H9 (cell line): Measurements from ENCODE around the gene BRWD1. TPM values are rescaled to one million over a fixed set of nuclear protein-coding genes. Genes with fewer than 3 reads are reported as not detected.

ENCODE experiments used
- DNase-seq: peaks from one replicate; pipeline ENCODE4 v3.0.0-alpha.2; 2017
- H2AFZ ChIP-seq: one replicate; pipeline ENCODE4 v1.6.1; 2013; ENCODE audit warnings: mild to moderate bottlenecking, low read length, control low read depth, moderate library complexity
- H2AK5ac ChIP-seq: 2 replicates; pipeline ENCODE4 v1.6.1; 2013; ENCODE audit warnings: low read length, control low read depth, mixed read lengths; ENCODE audit not compliant: insufficient read length
- H2BK120ac ChIP-seq: one replicate; pipeline ENCODE4 v1.6.1; 2013; ENCODE audit warnings: low read depth, mild to moderate bottlenecking, low read length, control low read depth, inconsistent platforms; ENCODE audit not compliant: poor library complexity, severe bottlenecking
- H2BK12ac ChIP-seq: 2 replicates; pipeline ENCODE4 v1.6.1; 2013; ENCODE audit warnings: low read length, control low read depth, mixed read lengths, low read depth; ENCODE audit not compliant: insufficient read length
- H2BK15ac ChIP-seq: 2 replicates; pipeline ENCODE4 v1.6.1; 2013; ENCODE audit warnings: low read depth, low read length, control low read depth
- H2BK20ac ChIP-seq: one replicate; pipeline ENCODE4 v1.6.1; 2013; ENCODE audit warnings: low read depth, mild to moderate bottlenecking, low read length, control low read depth, inconsistent platforms; ENCODE audit not compliant: poor library complexity, severe bottlenecking
- H2BK5ac ChIP-seq: 2 replicates; pipeline ENCODE4 v1.6.1; 2013; ENCODE audit warnings: low read length, control low read depth, mixed read lengths; ENCODE audit not compliant: insufficient read length
- H3K14ac ChIP-seq: 2 replicates; pipeline ENCODE4 v1.6.1; 2013; ENCODE audit warnings: low read length, control low read depth; ENCODE audit not compliant: insufficient read depth
- H3K18ac ChIP-seq: 2 replicates; pipeline ENCODE4 v1.6.1; 2013; ENCODE audit warnings: low read depth, mild to moderate bottlenecking, mixed read lengths, low read length, control low read depth; ENCODE audit not compliant: insufficient read length
- H3K23ac ChIP-seq: 2 replicates; pipeline ENCODE4 v1.6.1; 2013; ENCODE audit warnings: low read length, control low read depth, mixed read lengths, low read depth; ENCODE audit not compliant: insufficient read length
- H3K23me2 ChIP-seq: 2 replicates; pipeline ENCODE4 v1.6.1; 2013; ENCODE audit warnings: low read depth, mild to moderate bottlenecking, mixed read lengths, low read length, control low read depth; ENCODE audit not compliant: insufficient read length, poor library complexity, severe bottlenecking
- H3K27ac ChIP-seq: 2 replicates; pipeline ENCODE4 v1.5.1; 2013; ENCODE audit warnings: low read length, control low read depth, mixed read lengths, low read depth; ENCODE audit not compliant: insufficient read length
- H3K27me3 ChIP-seq: 2 replicates; pipeline ENCODE4 v1.6.1; 2013; ENCODE audit warnings: low read length, control low read depth, inconsistent platforms; ENCODE audit not compliant: insufficient read depth
- H3K4ac ChIP-seq: 2 replicates; pipeline ENCODE4 v1.6.1; 2013; ENCODE audit warnings: low read depth, mild to moderate bottlenecking, control low read depth, inconsistent platforms, low read length, moderate library complexity
- H3K4me1 ChIP-seq: 2 replicates; pipeline ENCODE4 v1.6.1; 2013; ENCODE audit warnings: low read length, control low read depth, inconsistent platforms; ENCODE audit not compliant: insufficient read depth
- H3K4me2 ChIP-seq: 2 replicates; pipeline ENCODE4 v1.6.1; 2013; ENCODE audit warnings: low read length, control low read depth, mixed read lengths; ENCODE audit not compliant: insufficient read length, insufficient read depth
- H3K56ac ChIP-seq: 2 replicates; pipeline ENCODE4 v1.6.1; 2013; ENCODE audit warnings: low read depth, mild to moderate bottlenecking, mixed read lengths, low read length, control low read depth; ENCODE audit not compliant: insufficient read length
- H3K79me1 ChIP-seq: 2 replicates; pipeline ENCODE4 v1.6.1; 2013; ENCODE audit warnings: low read depth, mild to moderate bottlenecking, moderate library complexity, low read length, control low read depth, inconsistent platforms; ENCODE audit not compliant: insufficient read depth, poor library complexity, severe bottlenecking
- H3K79me2 ChIP-seq: 2 replicates; pipeline ENCODE4 v1.6.1; 2013; ENCODE audit warnings: low read length, control low read depth, inconsistent platforms; ENCODE audit not compliant: insufficient read depth
- H3K9ac ChIP-seq: 2 replicates; pipeline ENCODE4 v1.6.1; 2013; ENCODE audit warnings: low read length, control low read depth, mixed read lengths; ENCODE audit not compliant: insufficient read length; ENCODE audit errors: extremely low read depth
- H3K9me3 ChIP-seq: one replicate; pipeline ENCODE4 v1.6.1; 2013; ENCODE audit warnings: low read depth, low read length, inconsistent platforms; ENCODE audit not compliant: control insufficient read depth
- H3T11ph ChIP-seq: one replicate; pipeline ENCODE4 v1.6.1; 2013; ENCODE audit warnings: mild to moderate bottlenecking, low read length, control low read depth, inconsistent platforms
- H4K20me1 ChIP-seq: one replicate; pipeline ENCODE4 v1.6.1; 2013; ENCODE audit not compliant: control insufficient read depth, insufficient read length, insufficient read depth
- H4K5ac ChIP-seq: 2 replicates; pipeline ENCODE4 v1.6.1; 2013; ENCODE audit warnings: low read depth, mild to moderate bottlenecking, mixed read lengths, low read length, control low read depth; ENCODE audit not compliant: insufficient read length
- H4K8ac ChIP-seq: replicated peaks from 2 replicates; pipeline ENCODE4 v1.6.1; 2013; ENCODE audit warnings: low read length, control low read depth, mixed read lengths, low read depth; ENCODE audit not compliant: insufficient read length
- H4K91ac ChIP-seq: 2 replicates; pipeline ENCODE4 v1.6.1; 2013; ENCODE audit warnings: low read depth, mild to moderate bottlenecking, moderate library complexity, mixed read lengths, low read length, control low read depth; ENCODE audit not compliant: insufficient read length
- H3K27ac Mint-ChIP-seq, 3 experiments: 2 replicates in 2 of 3; 3 replicates in 1 of 3; pipeline ENCODE4 v1.8.0; 2020 to 2021; ENCODE audit warnings: mixed read lengths in 3 of 3, mild to moderate bottlenecking in 1 of 3, moderate library complexity in 1 of 3
- H3K27me3 Mint-ChIP-seq: 2 replicates; pipeline ENCODE4 v1.8.0; 2021; ENCODE audit warnings: low read depth, mild to moderate bottlenecking, moderate library complexity, mixed read lengths
- H3K36me3 Mint-ChIP-seq, 3 experiments: 2 replicates in 2 of 3; 3 replicates in 1 of 3; pipeline ENCODE4 v1.8.0; 2020 to 2021; ENCODE audit warnings: low read depth in 3 of 3, mixed read lengths in 3 of 3; ENCODE audit not compliant: insufficient read depth in 1 of 3
- H3K4me1 Mint-ChIP-seq, 2 experiments: 2 replicates each; pipeline ENCODE4 v1.8.0; 2020; ENCODE audit warnings: mixed read lengths in 2 of 2
- H3K4me3 Mint-ChIP-seq, 2 experiments: 2 replicates in 1 of 2; 3 replicates in 1 of 2; pipeline ENCODE4 v1.8.0; 2020 to 2021; ENCODE audit warnings: mild to moderate bottlenecking in 2 of 2, mixed read lengths in 2 of 2, moderate library complexity in 1 of 2
- H3K9me3 Mint-ChIP-seq, 2 experiments: 2 replicates in 1 of 2; 3 replicates in 1 of 2; pipeline ENCODE4 v1.8.0; 2020; ENCODE audit warnings: mild to moderate bottlenecking in 2 of 2, mixed read lengths in 2 of 2, moderate library complexity in 1 of 2
- CTCF ChIP-seq: fragments of 200-600 bp; sonication (generic); conservative IDR thresholded peaks from 3 replicates; pipeline ENCODE4 v1.8.0; 2021; ENCODE audit warnings: antibody characterized with exemption, mild to moderate bottlenecking
- WGBS: extraction: QIAGEN DNeasy Blood & Tissue Kit; methylation state at CpG from one replicate; pipeline ENCODE4 v1.1.7; 2013; ENCODE audit warnings: missing lambda C conversion rate, low lambda C conversion rate, mixed read lengths; ENCODE audit not compliant: insufficient read length; ENCODE audit errors: extremely low coverage; 5-methylcytosine and 5-hydroxymethylcytosine counted together
- total RNA-seq: library from RNA; stranded (reverse); gene quantifications from 2 replicates; pipeline ENCODE4 v1.2.1, GENCODE V29; 2021

BRWD1 gene
- total RNA-seq, 1 experiment from 2014 or later: 48.4 TPM

- Histone ChIP-seq H2BK20ac (no peak overlapping the region), H4K91ac (no peak overlapping the region), H3K23me2 (no peaks in the 10 kb centered on the region), H3K27ac (no peak overlapping the region), H3K79me1 (no peaks in the 10 kb centered on the region), H3K56ac (no peak overlapping the region), H3T11ph (no peak overlapping the region), H3K4ac (no peak overlapping the region), H3K23ac (no peak overlapping the region), H4K8ac (no peak overlapping the region), H3K4me2 (no peak overlapping the region), H3K9ac (no peak overlapping the region), H3K4me1 (no peaks in the 10 kb centered on the region), H3K14ac (no peak overlapping the region), H4K20me1 (no peaks in the 10 kb centered on the region), H2AK5ac (no peak overlapping the region), H3K9me3 (no peaks in the 10 kb centered on the region), H4K5ac (no peak overlapping the region), H3K27me3 (no peaks in the 10 kb centered on the region), H2BK15ac (no peak overlapping the region), H2BK120ac (no peak overlapping the region), H3K18ac (no peak overlapping the region), H3K79me2 (no peaks in the 10 kb centered on the region), H2BK5ac (no peak overlapping the region), H2AFZ (no peak overlapping the region), H2BK12ac (no peak overlapping the region)
- H3K4me3 Mint-ChIP-seq: no peak overlapping the region
- H3K4me1 Mint-ChIP-seq: peaks cover 0 to 5% of the 10 kb centered on the region in 2 experiments; a peak in 2 of 4 replicates
- no CpG with 5 or more reads among the region's 2 CpGs for WGBS
- peaks cover 5 to 71% (median 65%) of the 10 kb centered on the region in 3 experiments; a peak in 6 of 7 replicates for H3K36me3 Mint-ChIP-seq
- DNase-seq: no peak
- no peaks in the 10 kb centered on the region for H3K9me3 Mint-ChIP-seq
- H3K27ac Mint-ChIP-seq: peak overlapping the region in 1 of 3 experiments; percentile 95; a peak in 2 of 7 replicates
- no peaks in the 10 kb centered on the region for H3K27me3 Mint-ChIP-seq
- no peak for TF ChIP-seq CTCF
Observed at GRCh38 chr21:39209334-39209688, 104.1 kb downstream of the BRWD1 start.
